Peyer's patch (tissue), 4 donors: ENCODE data around the gene RSAD2.
"Not testable (repeated sequence)": the region's sequence is repeated elsewhere in the genome, so short reads cannot be mapped to it uniquely, and the experiment has no call there.

Experiments
- POLR2A ChIP-seq, 2 donors: fragments of 450-650 bp; IDR thresholded peaks; one replicate each; pipeline ENCODE4 v1.5.1; 2017; ENCODE audit warnings: antibody characterized with exemption in 2 of 2, mild to moderate bottlenecking in 2 of 2, moderate library complexity in 2 of 2
- TF ChIP-seq, protein P1 (sequence below), 6 experiments: fragments of 450-650 bp in 4 of 6; fragments of 200-600 bp in 2 of 6; sonication (generic) in 1 of 6; IDR thresholded peaks; one replicate each; pipeline ENCODE4 v1.5.1; 2017 to 2019; ENCODE audit warnings: antibody characterized with exemption in 6 of 6, mild to moderate bottlenecking in 3 of 6, moderate library complexity in 1 of 6

DNA sequence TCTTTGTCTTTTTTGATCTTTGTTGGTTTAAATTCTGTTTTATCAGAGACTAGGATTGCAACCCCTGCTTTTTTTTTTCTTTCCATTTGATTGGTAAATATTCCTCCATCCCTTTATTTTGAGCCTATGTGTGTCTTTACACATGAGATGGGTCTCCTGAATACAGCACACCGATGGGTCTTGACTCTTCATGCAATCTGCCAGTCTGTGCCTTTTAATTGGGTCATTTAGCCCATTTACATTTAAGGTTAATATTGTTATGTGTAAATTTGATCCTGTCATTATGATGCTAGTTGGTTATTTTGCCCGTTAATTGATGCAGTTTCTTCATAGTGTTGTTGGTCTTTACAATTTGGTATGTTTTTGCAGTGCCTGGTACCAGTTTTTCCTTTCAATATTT lies 25.0 kb downstream of the RSAD2 start:
- TF ChIP-seq, protein P1, sequence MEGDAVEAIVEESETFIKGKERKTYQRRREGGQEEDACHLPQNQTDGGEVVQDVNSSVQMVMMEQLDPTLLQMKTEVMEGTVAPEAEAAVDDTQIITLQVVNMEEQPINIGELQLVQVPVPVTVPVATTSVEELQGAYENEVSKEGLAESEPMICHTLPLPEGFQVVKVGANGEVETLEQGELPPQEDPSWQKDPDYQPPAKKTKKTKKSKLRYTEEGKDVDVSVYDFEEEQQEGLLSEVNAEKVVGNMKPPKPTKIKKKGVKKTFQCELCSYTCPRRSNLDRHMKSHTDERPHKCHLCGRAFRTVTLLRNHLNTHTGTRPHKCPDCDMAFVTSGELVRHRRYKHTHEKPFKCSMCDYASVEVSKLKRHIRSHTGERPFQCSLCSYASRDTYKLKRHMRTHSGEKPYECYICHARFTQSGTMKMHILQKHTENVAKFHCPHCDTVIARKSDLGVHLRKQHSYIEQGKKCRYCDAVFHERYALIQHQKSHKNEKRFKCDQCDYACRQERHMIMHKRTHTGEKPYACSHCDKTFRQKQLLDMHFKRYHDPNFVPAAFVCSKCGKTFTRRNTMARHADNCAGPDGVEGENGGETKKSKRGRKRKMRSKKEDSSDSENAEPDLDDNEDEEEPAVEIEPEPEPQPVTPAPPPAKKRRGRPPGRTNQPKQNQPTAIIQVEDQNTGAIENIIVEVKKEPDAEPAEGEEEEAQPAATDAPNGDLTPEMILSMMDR (IDR thresholded peaks at IDR 0.05), result not testable (repeated sequence)
- TF ChIP-seq POLR2A (IDR thresholded peaks at IDR 0.05), result not testable (repeated sequence)
